Trophoblast cell (in vitro differentiated cells and primary cell): ENCODE data around the gene SORT1.

Source experiments
- DNase-seq, 2 donors: peaks; one replicate each; pipeline ENCODE4 v3.0.0-alpha.2; 2016
- H2AFZ ChIP-seq: 2 replicates; pipeline ENCODE4 v1.6.1; 2013; ENCODE audit warnings: low read length, moderate library complexity, mild to moderate bottlenecking; ENCODE audit not compliant: insufficient read depth, poor library complexity
- H2AK5ac ChIP-seq: 2 replicates; pipeline ENCODE4 v1.6.1; 2013; ENCODE audit warnings: mild to moderate bottlenecking, low read length
- H2BK120ac ChIP-seq: 2 replicates; pipeline ENCODE4 v1.6.1; 2013; ENCODE audit warnings: low read length, mild to moderate bottlenecking, moderate library complexity; ENCODE audit not compliant: insufficient read depth, poor library complexity
- H2BK12ac ChIP-seq: 2 replicates; pipeline ENCODE4 v1.6.1; 2013; ENCODE audit warnings: mild to moderate bottlenecking, low read length, moderate library complexity
- H2BK5ac ChIP-seq: 2 replicates; pipeline ENCODE4 v1.6.1; 2013; ENCODE audit warnings: low read length, low read depth, moderate library complexity, mild to moderate bottlenecking; ENCODE audit not compliant: poor library complexity
- H3K14ac ChIP-seq: 2 replicates; pipeline ENCODE4 v1.6.1; 2013; ENCODE audit warnings: mild to moderate bottlenecking, low read length
- H3K18ac ChIP-seq: 2 replicates; pipeline ENCODE4 v1.6.1; 2013; ENCODE audit warnings: mild to moderate bottlenecking, low read length
- H3K23ac ChIP-seq: 2 replicates; pipeline ENCODE4 v1.6.1; 2013; ENCODE audit warnings: low read length
- H3K27ac ChIP-seq: 2 replicates; pipeline ENCODE4 v1.5.1; 2013; ENCODE audit warnings: low read depth, mild to moderate bottlenecking, inconsistent platforms, low read length, moderate library complexity
- H3K27me3 ChIP-seq: 2 replicates; pipeline ENCODE4 v1.6.1; 2013; ENCODE audit warnings: inconsistent platforms, mild to moderate bottlenecking, low read length, moderate library complexity; ENCODE audit not compliant: insufficient read depth
- H3K36me3 ChIP-seq, 2 experiments: 1 replicate in 1 of 2; 2 replicates in 1 of 2; pipeline ENCODE4 v1.6.1; 2013; ENCODE audit warnings: low read length in 2 of 2, mild to moderate bottlenecking in 2 of 2, moderate library complexity in 1 of 2; ENCODE audit not compliant: insufficient read depth in 2 of 2, control insufficient read depth in 1 of 2
- H3K4ac ChIP-seq: 2 replicates; pipeline ENCODE4 v1.6.1; 2013; ENCODE audit warnings: low read depth, mild to moderate bottlenecking, low read length, moderate library complexity
- H3K4me1 ChIP-seq, 2 experiments: 1 replicate in 1 of 2; 2 replicates in 1 of 2; pipeline ENCODE4 v1.6.1; 2013; ENCODE audit warnings: low read length in 2 of 2, mild to moderate bottlenecking in 2 of 2, moderate library complexity in 1 of 2; ENCODE audit not compliant: insufficient read depth in 2 of 2, control insufficient read depth in 1 of 2
- H3K4me2 ChIP-seq: 2 replicates; pipeline ENCODE4 v1.6.1; 2013; ENCODE audit warnings: inconsistent platforms, mild to moderate bottlenecking, low read length, moderate library complexity
- H3K4me3 ChIP-seq: 2 replicates; pipeline ENCODE4 v1.5.1; 2013; ENCODE audit warnings: mild to moderate bottlenecking, low read depth, low read length, inconsistent platforms
- H3K79me1 ChIP-seq: one replicate; pipeline ENCODE4 v1.6.1; 2013; ENCODE audit warnings: low read length
- H3K79me2 ChIP-seq: 2 replicates; pipeline ENCODE4 v1.6.1; 2013; ENCODE audit warnings: low read length, mild to moderate bottlenecking; ENCODE audit not compliant: control insufficient read depth, insufficient read depth, poor library complexity
- H3K9ac ChIP-seq: 2 replicates; pipeline ENCODE4 v1.6.1; 2013; ENCODE audit warnings: mild to moderate bottlenecking, low read length
- H3K9me3 ChIP-seq: 2 replicates; pipeline ENCODE4 v1.6.1; 2013; ENCODE audit warnings: low read depth, mild to moderate bottlenecking, control low read depth, inconsistent platforms, low read length; ENCODE audit not compliant: insufficient read depth
- H4K12ac ChIP-seq: 2 replicates; pipeline ENCODE4 v1.6.1; 2013; ENCODE audit warnings: low read depth, mild to moderate bottlenecking, low read length, moderate library complexity
- H4K8ac ChIP-seq: 2 replicates; pipeline ENCODE4 v1.6.1; 2013; ENCODE audit warnings: low read depth, mild to moderate bottlenecking, low read length, moderate library complexity
- H4K91ac ChIP-seq: one replicate; pipeline ENCODE4 v1.6.1; 2013; ENCODE audit warnings: low read depth, mild to moderate bottlenecking, low read length, moderate library complexity
- WGBS: extraction: QIAGEN DNeasy Blood & Tissue Kit; methylation state at CpG from one replicate; pipeline ENCODE4 v1.1.7; 2013; ENCODE audit warnings: missing lambda C conversion rate; ENCODE audit not compliant: insufficient read length, insufficient coverage; ENCODE audit errors: extremely low coverage; 5-methylcytosine and 5-hydroxymethylcytosine counted together

SORT1 gene

DNA sequence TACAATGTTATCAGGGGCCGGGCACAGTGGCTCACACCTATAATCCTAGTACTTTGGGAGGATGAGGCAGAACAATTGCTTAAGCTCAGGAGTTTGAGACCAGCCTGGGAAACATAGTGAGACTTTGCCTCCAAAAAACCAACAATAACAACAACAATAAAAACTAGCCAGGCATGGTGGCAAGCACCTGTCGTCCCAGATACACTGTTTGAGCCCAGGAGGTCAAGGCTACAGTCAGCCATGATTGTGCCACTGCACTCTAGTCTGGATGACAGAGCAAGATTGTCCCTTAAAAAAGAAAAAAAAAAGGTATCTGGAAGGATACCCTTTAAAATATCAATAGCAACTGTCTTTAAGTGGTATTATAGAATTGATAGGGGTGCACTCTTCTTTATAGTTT lies 16.1 kb downstream of the SORT1 start:
- H3K9ac ChIP-seq, result no peak overlapping the region
- no peak overlapping the region for H3K4me2 ChIP-seq
- no CpG with 5 or more reads among the region's 2 CpGs for WGBS
- no peak overlapping the region for H3K4me3 ChIP-seq
- no peak overlapping the region for H3K14ac ChIP-seq
- H3K79me1 ChIP-seq, result peaks cover 2% of the 10 kb centered on the region
- DNase-seq, result no peak
- peaks cover 2 to 10% of the 10 kb centered on the region in 2 experiments for H3K4me1 ChIP-seq
- H3K9me3 ChIP-seq, result no peaks in the 10 kb centered on the region
- no peak overlapping the region for H3K27ac ChIP-seq
- H2BK5ac ChIP-seq, result no peak overlapping the region
- H3K18ac ChIP-seq, result no peak overlapping the region
- H2BK12ac ChIP-seq, result no peak overlapping the region
- H3K23ac ChIP-seq, result no peak overlapping the region
- H3K36me3 ChIP-seq, result peaks cover 2 to 5% of the 10 kb centered on the region in 2 experiments
- H2AFZ ChIP-seq, result no peak overlapping the region
- H3K4ac ChIP-seq, result peak overlapping the region; percentile 81
- no peaks in the 10 kb centered on the region for H3K27me3 ChIP-seq
- no peak overlapping the region for H2AK5ac ChIP-seq
- H4K8ac ChIP-seq, result no peak overlapping the region
- H3K79me2 ChIP-seq, result peaks cover 8% of the 10 kb centered on the region
- no peak overlapping the region for H2BK120ac ChIP-seq
- H4K12ac ChIP-seq, result no peak overlapping the region
- no peak overlapping the region for H4K91ac ChIP-seq

DNA sequence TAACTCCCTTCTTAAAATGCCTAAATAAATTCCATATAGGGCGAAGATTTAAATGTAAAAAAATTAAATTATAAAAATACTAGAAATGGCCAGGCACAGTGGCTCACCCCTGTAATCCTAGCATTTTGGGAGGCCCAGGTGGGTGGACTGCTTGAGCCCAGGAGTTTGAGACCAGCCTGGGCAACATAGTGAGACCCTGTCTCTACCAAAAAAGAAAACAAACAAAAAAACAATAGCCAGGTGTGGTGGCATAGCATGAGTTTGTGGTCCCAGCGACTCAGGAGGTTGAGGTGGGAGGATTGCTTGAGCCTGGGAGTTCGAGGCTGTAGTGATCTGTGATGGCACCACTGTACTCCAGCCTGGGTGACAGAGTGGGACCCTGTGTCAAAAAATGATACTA lies 17.8 kb downstream of the SORT1 start:
- Histone ChIP-seq H3K79me2 (peaks cover 4% of the 10 kb centered on the region), H2AK5ac (peak overlapping the region; percentile 68), H3K18ac (peak overlapping the region; percentile 39), H4K91ac (no peak overlapping the region), H2AFZ (no peak overlapping the region), H2BK5ac (no peak overlapping the region), H3K36me3 (peaks cover 2 to 5% of the 10 kb centered on the region in 2 experiments), H3K9me3 (no peaks in the 10 kb centered on the region), H4K8ac (no peak overlapping the region), H3K4me2 (no peak overlapping the region), H4K12ac (peak overlapping the region; percentile 56), H3K23ac (no peak overlapping the region), H3K14ac (no peak overlapping the region), H3K4me1 (peaks cover 2 to 10% of the 10 kb centered on the region in 2 experiments), H3K9ac (no peak overlapping the region), H3K27me3 (no peaks in the 10 kb centered on the region), H2BK120ac (no peak overlapping the region), H3K79me1 (peaks cover 2% of the 10 kb centered on the region), H3K4ac (peak overlapping the region; percentile 94), H3K27ac (no peak overlapping the region), H3K4me3 (no peak overlapping the region), H2BK12ac (no peak overlapping the region)
- DNase-seq, result no peak
- WGBS, result no CpG with 5 or more reads among the region's 3 CpGs

DNA sequence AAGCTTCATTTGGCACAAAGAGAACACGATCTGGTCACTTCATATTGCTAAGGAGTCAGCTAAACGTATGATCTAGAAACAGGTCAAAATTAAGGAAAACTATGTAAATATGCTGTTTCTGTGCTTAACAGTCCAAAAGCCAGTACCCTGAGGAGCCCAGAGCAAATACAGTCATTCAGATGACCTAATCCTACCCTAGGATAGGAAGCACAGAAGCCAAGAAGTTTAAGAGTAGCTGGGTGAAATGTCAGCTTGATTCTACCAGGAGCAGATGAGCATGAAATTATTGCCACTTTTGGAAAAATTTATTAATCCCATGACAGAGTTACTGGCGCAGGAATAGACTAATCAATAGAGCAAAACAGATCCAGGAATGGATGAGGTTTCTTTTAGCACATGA lies 18.3 kb downstream of the SORT1 start:
- peaks cover 2% of the 10 kb centered on the region for H3K79me1 ChIP-seq
- no peak overlapping the region for H3K23ac ChIP-seq
- no peak overlapping the region for H3K14ac ChIP-seq
- H2BK120ac ChIP-seq, result no peak overlapping the region
- no peaks in the 10 kb centered on the region for H3K27me3 ChIP-seq
- no peak overlapping the region for H3K27ac ChIP-seq
- H4K91ac ChIP-seq, result no peak overlapping the region
- no peak overlapping the region for H2AK5ac ChIP-seq
- H3K9ac ChIP-seq, result no peak overlapping the region
- H3K4me1 ChIP-seq, result peaks cover 2 to 10% of the 10 kb centered on the region in 2 experiments
- peaks cover 0 to 3% of the 10 kb centered on the region in 2 experiments for H3K36me3 ChIP-seq
- H3K4me2 ChIP-seq, result no peak overlapping the region
- H3K9me3 ChIP-seq, result no peaks in the 10 kb centered on the region
- H3K18ac ChIP-seq, result no peak overlapping the region
- WGBS, result no CpG with 5 or more reads among the region's 3 CpGs
- no peak overlapping the region for H2BK5ac ChIP-seq
- peaks cover 4% of the 10 kb centered on the region for H3K79me2 ChIP-seq
- H3K4ac ChIP-seq, result no peak overlapping the region
- H4K8ac ChIP-seq, result no peak overlapping the region
- no peak overlapping the region for H2BK12ac ChIP-seq
- no peak overlapping the region for H3K4me3 ChIP-seq
- DNase-seq, result peak in 1 of 2 donors; percentile 10
- H2AFZ ChIP-seq, result no peak overlapping the region
- no peak overlapping the region for H4K12ac ChIP-seq

DNA sequence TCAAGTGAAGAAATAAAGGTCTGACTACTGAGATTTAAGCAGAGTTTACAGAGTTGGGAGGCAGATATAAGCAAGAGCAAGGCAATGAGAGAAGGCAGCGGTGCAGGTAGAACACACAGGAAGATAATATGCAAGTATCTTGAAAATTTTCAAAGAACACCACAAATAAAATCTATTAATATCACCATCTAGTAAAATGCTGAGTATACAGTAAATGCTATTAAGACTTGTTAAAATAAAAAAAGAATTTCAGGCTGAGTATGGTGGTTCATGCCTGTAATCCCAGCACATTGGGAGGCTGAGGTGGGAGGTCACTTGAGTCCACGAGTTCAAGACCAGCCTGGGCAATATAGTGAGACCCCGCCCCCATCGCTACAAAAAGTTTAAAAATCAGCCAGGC lies 20.0 kb downstream of the SORT1 start:
- no peak overlapping the region for H3K4me2 ChIP-seq
- no peak overlapping the region for H4K12ac ChIP-seq
- H2BK12ac ChIP-seq, result peak overlapping the region; percentile 20
- no peak overlapping the region for H4K91ac ChIP-seq
- no peak overlapping the region for H2BK120ac ChIP-seq
- peaks cover 5% of the 10 kb centered on the region for H3K79me1 ChIP-seq
- no peak overlapping the region for H4K8ac ChIP-seq
- H3K4me3 ChIP-seq, result no peak overlapping the region
- H3K36me3 ChIP-seq, result peaks cover 0 to 3% of the 10 kb centered on the region in 2 experiments
- H3K4me1 ChIP-seq, result peaks cover 9 to 11% of the 10 kb centered on the region in 2 experiments
- no peak overlapping the region for H3K23ac ChIP-seq
- H2AFZ ChIP-seq, result no peak overlapping the region
- H2AK5ac ChIP-seq, result no peak overlapping the region
- H3K14ac ChIP-seq, result no peak overlapping the region
- H3K18ac ChIP-seq, result no peak overlapping the region
- H3K79me2 ChIP-seq, result peaks cover 8% of the 10 kb centered on the region
- H3K9ac ChIP-seq, result no peak overlapping the region
- no peaks in the 10 kb centered on the region for H3K9me3 ChIP-seq
- DNase-seq, result no peak
- peak overlapping the region; percentile 75 for H3K4ac ChIP-seq
- H3K27ac ChIP-seq, result no peak overlapping the region
- WGBS, result no CpG with 5 or more reads among the region's 4 CpGs
- H3K27me3 ChIP-seq, result no peaks in the 10 kb centered on the region
- H2BK5ac ChIP-seq, result no peak overlapping the region
